HEK293 (cell line): Measurements from ENCODE around the gene C17orf58.
A peak's percentile ranks its signal among the peaks of the same experiment; 100 is the strongest.

Experiments
- GFI1B ChIP-seq: fragments of 450-650 bp; formaldehyde crosslinking; IDR thresholded peaks from 2 replicates; pipeline ENCODE4 v1.5.1; 2016; ENCODE audit warnings: missing biosample characterization, missing genetic modification characterization
- KLF10 ChIP-seq: fragments of 450-650 bp; IDR thresholded peaks from 2 replicates; pipeline ENCODE4 v1.5.1; 2018; ENCODE audit warnings: missing biosample characterization, mild to moderate bottlenecking, missing genetic modification characterization
- KLF7 ChIP-seq: fragments of 450-650 bp; formaldehyde crosslinking; IDR thresholded peaks from 2 replicates; pipeline ENCODE4 v1.5.1; 2016; ENCODE audit warnings: missing biosample characterization, missing genetic modification characterization, borderline replicate concordance
- MZF1 ChIP-seq: fragments of 450-650 bp; formaldehyde crosslinking; IDR thresholded peaks from 2 replicates; pipeline ENCODE4 v1.5.1; 2017; ENCODE audit warnings: missing biosample characterization, missing genetic modification characterization, borderline replicate concordance
- SALL2 ChIP-seq: fragments of 450-650 bp; formaldehyde crosslinking; IDR thresholded peaks from 2 replicates; pipeline ENCODE4 v1.5.0; 2017; ENCODE audit warnings: missing biosample characterization, mild to moderate bottlenecking, missing genetic modification characterization, borderline replicate concordance
- SP3 ChIP-seq: fragments of 450-650 bp; formaldehyde crosslinking; IDR thresholded peaks from 2 replicates; pipeline ENCODE4 v1.5.1; 2016; ENCODE audit warnings: missing biosample characterization, missing genetic modification characterization
- YY1 ChIP-seq: fragments of 450-650 bp; formaldehyde crosslinking; IDR thresholded peaks from 2 replicates; pipeline ENCODE4 v1.5.1; 2018; ENCODE audit warnings: missing biosample characterization, missing genetic modification characterization
- ZBTB21 ChIP-seq: fragments of 450-650 bp; formaldehyde crosslinking; IDR thresholded peaks from 2 replicates; pipeline ENCODE4 v1.5.1; 2017; ENCODE audit warnings: missing biosample characterization, missing genetic modification characterization
- ZBTB48 ChIP-seq: fragments of 450-650 bp; formaldehyde crosslinking; IDR thresholded peaks from 2 replicates; pipeline ENCODE4 v1.5.1; 2016; ENCODE audit warnings: missing biosample characterization, missing genetic modification characterization
- ZFP37 ChIP-seq: fragments of 450-650 bp; formaldehyde crosslinking; IDR thresholded peaks from 2 replicates; pipeline ENCODE4 v1.5.1; 2016; ENCODE audit warnings: missing biosample characterization, missing genetic modification characterization
- ZNF155 ChIP-seq: fragments of 450-650 bp; formaldehyde crosslinking; IDR thresholded peaks from 2 replicates; pipeline ENCODE4 v1.5.1; 2016; ENCODE audit warnings: missing biosample characterization, missing genetic modification characterization
- ZNF184 ChIP-seq: fragments of 450-650 bp; IDR thresholded peaks from 2 replicates; pipeline ENCODE4 v1.5.1; 2018; ENCODE audit warnings: missing biosample characterization, mild to moderate bottlenecking, missing genetic modification characterization
- ZNF2 ChIP-seq: fragments of 450-650 bp; formaldehyde crosslinking; IDR thresholded peaks from 2 replicates; pipeline ENCODE4 v1.5.1; 2016; ENCODE audit warnings: missing biosample characterization, missing genetic modification characterization
- ZNF221 ChIP-seq: fragments of 450-650 bp; formaldehyde crosslinking; IDR thresholded peaks from 2 replicates; pipeline ENCODE4 v1.5.1; 2017; ENCODE audit warnings: missing biosample characterization, missing genetic modification characterization, borderline replicate concordance
- ZNF426 ChIP-seq: fragments of 450-650 bp; formaldehyde crosslinking; IDR thresholded peaks from 2 replicates; pipeline ENCODE4 v1.5.1; 2017; ENCODE audit warnings: missing biosample characterization, missing genetic modification characterization, mild to moderate bottlenecking, inconsistent platforms, moderate library complexity
- ZNF473 ChIP-seq: fragments of 450-650 bp; formaldehyde crosslinking; IDR thresholded peaks from 2 replicates; pipeline ENCODE4 v1.5.1; 2017; ENCODE audit warnings: missing biosample characterization, missing genetic modification characterization
- ZNF544 ChIP-seq: fragments of 450-650 bp; formaldehyde crosslinking; IDR thresholded peaks from 2 replicates; pipeline ENCODE4 v1.5.0; 2017; ENCODE audit warnings: missing biosample characterization, missing genetic modification characterization
- ZNF585B ChIP-seq: fragments of 450-650 bp; formaldehyde crosslinking; IDR thresholded peaks from 2 replicates; pipeline ENCODE4 v1.5.1; 2016; ENCODE audit warnings: missing biosample characterization, missing genetic modification characterization
- ZNF654 ChIP-seq: fragments of 450-650 bp; formaldehyde crosslinking; IDR thresholded peaks from 2 replicates; pipeline ENCODE4 v1.5.1; 2016; ENCODE audit warnings: low read depth, missing biosample characterization, missing genetic modification characterization
- ZNF707 ChIP-seq: fragments of 450-650 bp; formaldehyde crosslinking; IDR thresholded peaks from 2 replicates; pipeline ENCODE4 v1.5.1; 2016; ENCODE audit warnings: missing biosample characterization, missing genetic modification characterization
- ZNF76 ChIP-seq: fragments of 450-650 bp; formaldehyde crosslinking; IDR thresholded peaks from 2 replicates; pipeline ENCODE4; 2016; ENCODE audit warnings: low read depth, missing biosample characterization, missing genetic modification characterization, borderline replicate concordance
- ZNF830 ChIP-seq: fragments of 450-650 bp; IDR thresholded peaks from 2 replicates; pipeline ENCODE4 v1.5.0; 2018; ENCODE audit warnings: missing biosample characterization, missing genetic modification characterization, low read depth, mild to moderate bottlenecking, moderate library complexity
- ZNF843 ChIP-seq: fragments of 450-650 bp; formaldehyde crosslinking; IDR thresholded peaks from 2 replicates; pipeline ENCODE4 v1.5.1; 2016; ENCODE audit warnings: missing biosample characterization, missing genetic modification characterization
- ZSCAN16 ChIP-seq: fragments of 450-650 bp; formaldehyde crosslinking; IDR thresholded peaks from 2 replicates; pipeline ENCODE4 v1.5.1; 2016; ENCODE audit warnings: missing biosample characterization, missing genetic modification characterization
- TF ChIP-seq, protein P1 (sequence below): fragments of 450-650 bp; formaldehyde crosslinking; IDR thresholded peaks from 2 replicates; pipeline ENCODE4 v1.5.1; 2016; ENCODE audit warnings: missing biosample characterization, missing genetic modification characterization
- TF ChIP-seq, protein P2 (sequence below): fragments of 450-650 bp; formaldehyde crosslinking; IDR thresholded peaks from 2 replicates; pipeline ENCODE4 v1.5.1; 2016; ENCODE audit warnings: missing biosample characterization, missing genetic modification characterization
- TF ChIP-seq, protein P3 (sequence below): fragments of 450-650 bp; formaldehyde crosslinking; IDR thresholded peaks from 2 replicates; pipeline ENCODE4 v1.5.1; 2016; ENCODE audit warnings: missing biosample characterization, missing genetic modification characterization
- TF ChIP-seq, protein P4 (sequence below): fragments of 450-650 bp; formaldehyde crosslinking; IDR thresholded peaks from 2 replicates; pipeline ENCODE4 v1.5.1; 2016; ENCODE audit warnings: missing biosample characterization, missing genetic modification characterization, borderline replicate concordance
- TF ChIP-seq, protein P5 (sequence below): fragments of 450-650 bp; IDR thresholded peaks from 2 replicates; pipeline ENCODE4 v1.5.1; 2018; ENCODE audit warnings: missing biosample characterization, missing genetic modification characterization
- TF ChIP-seq, protein P6 (sequence below): fragments of 450-650 bp; formaldehyde crosslinking; conservative IDR thresholded peaks from 2 replicates; pipeline ENCODE4 v1.5.1; 2016; ENCODE audit warnings: low read depth, missing biosample characterization, missing genetic modification characterization

C17orf58 gene

DNA sequence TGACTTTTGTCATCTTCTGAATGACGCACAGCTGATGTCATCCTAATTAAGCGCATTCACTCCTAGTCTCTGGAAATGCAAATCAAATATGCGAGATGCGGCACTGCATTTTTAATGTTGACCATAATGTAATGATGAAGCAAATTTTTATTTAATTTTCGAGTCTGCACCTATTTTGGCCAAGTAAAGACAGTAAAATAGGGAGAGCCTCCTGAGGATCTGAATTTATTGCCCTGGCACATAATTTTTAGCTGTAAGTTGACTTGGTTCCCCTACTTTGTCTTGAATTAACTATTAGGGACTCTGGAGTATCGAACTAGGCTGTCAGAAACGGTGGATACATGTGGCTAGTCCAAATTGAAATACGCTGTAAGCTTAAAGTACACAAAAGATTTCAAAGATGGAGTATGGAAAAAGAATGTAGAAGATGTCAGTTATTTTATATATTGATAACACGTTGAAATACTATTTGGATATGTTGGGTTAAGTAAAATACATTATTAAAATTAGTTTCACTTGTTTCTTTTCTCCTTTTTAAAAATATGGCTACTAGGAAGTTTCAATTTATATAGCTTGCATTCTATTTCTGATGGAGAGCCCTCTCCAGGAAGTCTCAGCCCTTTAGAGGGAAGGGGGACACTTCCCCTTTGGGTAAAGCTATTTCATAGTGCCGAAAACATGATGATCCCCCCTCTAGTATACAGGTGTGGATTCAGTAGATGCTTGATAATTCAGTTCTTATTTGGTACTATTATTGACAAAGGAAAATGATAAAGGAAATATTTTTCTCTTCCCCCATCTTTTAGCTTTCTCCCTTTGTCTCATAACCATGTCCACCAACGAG, 40.3 kb upstream of the C17orf58 start (continued):
- TF ChIP-seq SP3 (tag by site-specific recombination) (no peak), ZNF155 (tag by site-specific recombination) (no peak), ZNF221 (no peak), ZBTB48 (tag by site-specific recombination) (no peak), ZNF473 (tag by site-specific recombination) (no peak), ZNF707 (no peak), ZBTB21 (tag by site-specific recombination) (peak; percentile 96), ZNF76 (no peak), ZNF585B (tag by site-specific recombination) (no peak), ZNF654 (tag by site-specific recombination) (peak; percentile 5; the same call in 1 of the 2 replicates), SALL2 (tag by site-specific recombination) (no peak), ZFP37 (tag by site-specific recombination) (no peak), ZNF830 (no peak), ZNF2 (tag by site-specific recombination) (no peak), YY1 (no peak), ZNF843 (tag by site-specific recombination) (no peak), ZNF544 (tag by site-specific recombination) (no peak), GFI1B (no peak), ZNF184 (tag by site-specific recombination) (peak; percentile 45; the same call in 1 of the 2 replicates), KLF7 (tag by site-specific recombination) (no peak), KLF10 (tag by site-specific recombination) (0 out of 2 replicates have a peak, but pooled peaks have one; percentile 4), ZSCAN16 (no peak), MZF1 (tag by site-specific recombination) (no peak), ZNF426 (tag by site-specific recombination) (no peak)
- TF ChIP-seq, protein P1, sequence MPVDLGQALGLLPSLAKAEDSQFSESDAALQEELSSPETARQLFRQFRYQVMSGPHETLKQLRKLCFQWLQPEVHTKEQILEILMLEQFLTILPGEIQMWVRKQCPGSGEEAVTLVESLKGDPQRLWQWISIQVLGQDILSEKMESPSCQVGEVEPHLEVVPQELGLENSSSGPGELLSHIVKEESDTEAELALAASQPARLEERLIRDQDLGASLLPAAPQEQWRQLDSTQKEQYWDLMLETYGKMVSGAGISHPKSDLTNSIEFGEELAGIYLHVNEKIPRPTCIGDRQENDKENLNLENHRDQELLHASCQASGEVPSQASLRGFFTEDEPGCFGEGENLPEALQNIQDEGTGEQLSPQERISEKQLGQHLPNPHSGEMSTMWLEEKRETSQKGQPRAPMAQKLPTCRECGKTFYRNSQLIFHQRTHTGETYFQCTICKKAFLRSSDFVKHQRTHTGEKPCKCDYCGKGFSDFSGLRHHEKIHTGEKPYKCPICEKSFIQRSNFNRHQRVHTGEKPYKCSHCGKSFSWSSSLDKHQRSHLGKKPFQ (tag by site-specific recombination): no peak
- TF ChIP-seq, protein P2, sequence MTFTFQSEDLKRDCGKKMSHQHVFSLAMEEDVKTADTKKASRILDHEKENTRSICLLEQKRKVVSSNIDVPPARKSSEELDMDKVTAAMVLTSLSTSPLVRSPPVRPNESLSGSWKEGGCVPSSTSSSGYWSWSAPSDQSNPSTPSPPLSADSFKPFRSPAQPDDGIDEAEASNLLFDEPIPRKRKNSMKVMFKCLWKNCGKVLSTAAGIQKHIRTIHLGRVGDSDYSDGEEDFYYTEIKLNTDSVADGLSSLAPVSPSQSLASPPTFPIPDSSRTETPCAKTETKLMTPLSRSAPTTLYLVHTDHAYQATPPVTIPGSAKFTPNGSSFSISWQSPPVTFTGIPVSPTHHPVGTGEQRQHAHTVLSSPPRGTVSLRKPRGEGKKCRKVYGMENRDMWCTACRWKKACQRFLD (tag by site-specific recombination): no peak
- TF ChIP-seq, protein P3, sequence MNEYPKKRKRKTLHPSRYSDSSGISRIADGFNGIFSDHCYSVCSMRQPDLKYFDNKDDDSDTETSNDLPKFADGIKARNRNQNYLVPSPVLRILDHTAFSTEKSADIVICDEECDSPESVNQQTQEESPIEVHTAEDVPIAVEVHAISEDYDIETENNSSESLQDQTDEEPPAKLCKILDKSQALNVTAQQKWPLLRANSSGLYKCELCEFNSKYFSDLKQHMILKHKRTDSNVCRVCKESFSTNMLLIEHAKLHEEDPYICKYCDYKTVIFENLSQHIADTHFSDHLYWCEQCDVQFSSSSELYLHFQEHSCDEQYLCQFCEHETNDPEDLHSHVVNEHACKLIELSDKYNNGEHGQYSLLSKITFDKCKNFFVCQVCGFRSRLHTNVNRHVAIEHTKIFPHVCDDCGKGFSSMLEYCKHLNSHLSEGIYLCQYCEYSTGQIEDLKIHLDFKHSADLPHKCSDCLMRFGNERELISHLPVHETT (tag by site-specific recombination): no peak
- TF ChIP-seq, protein P4, sequence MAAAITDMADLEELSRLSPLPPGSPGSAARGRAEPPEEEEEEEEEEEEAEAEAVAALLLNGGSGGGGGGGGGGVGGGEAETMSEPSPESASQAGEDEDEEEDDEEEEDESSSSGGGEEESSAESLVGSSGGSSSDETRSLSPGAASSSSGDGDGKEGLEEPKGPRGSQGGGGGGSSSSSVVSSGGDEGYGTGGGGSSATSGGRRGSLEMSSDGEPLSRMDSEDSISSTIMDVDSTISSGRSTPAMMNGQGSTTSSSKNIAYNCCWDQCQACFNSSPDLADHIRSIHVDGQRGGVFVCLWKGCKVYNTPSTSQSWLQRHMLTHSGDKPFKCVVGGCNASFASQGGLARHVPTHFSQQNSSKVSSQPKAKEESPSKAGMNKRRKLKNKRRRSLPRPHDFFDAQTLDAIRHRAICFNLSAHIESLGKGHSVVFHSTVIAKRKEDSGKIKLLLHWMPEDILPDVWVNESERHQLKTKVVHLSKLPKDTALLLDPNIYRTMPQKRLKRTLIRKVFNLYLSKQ: no peak
- TF ChIP-seq, protein P5, sequence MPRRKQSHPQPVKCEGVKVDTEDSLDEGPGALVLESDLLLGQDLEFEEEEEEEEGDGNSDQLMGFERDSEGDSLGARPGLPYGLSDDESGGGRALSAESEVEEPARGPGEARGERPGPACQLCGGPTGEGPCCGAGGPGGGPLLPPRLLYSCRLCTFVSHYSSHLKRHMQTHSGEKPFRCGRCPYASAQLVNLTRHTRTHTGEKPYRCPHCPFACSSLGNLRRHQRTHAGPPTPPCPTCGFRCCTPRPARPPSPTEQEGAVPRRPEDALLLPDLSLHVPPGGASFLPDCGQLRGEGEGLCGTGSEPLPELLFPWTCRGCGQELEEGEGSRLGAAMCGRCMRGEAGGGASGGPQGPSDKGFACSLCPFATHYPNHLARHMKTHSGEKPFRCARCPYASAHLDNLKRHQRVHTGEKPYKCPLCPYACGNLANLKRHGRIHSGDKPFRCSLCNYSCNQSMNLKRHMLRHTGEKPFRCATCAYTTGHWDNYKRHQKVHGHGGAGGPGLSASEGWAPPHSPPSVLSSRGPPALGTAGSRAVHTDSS (tag by site-specific recombination): no peak
- TF ChIP-seq, protein P6, sequence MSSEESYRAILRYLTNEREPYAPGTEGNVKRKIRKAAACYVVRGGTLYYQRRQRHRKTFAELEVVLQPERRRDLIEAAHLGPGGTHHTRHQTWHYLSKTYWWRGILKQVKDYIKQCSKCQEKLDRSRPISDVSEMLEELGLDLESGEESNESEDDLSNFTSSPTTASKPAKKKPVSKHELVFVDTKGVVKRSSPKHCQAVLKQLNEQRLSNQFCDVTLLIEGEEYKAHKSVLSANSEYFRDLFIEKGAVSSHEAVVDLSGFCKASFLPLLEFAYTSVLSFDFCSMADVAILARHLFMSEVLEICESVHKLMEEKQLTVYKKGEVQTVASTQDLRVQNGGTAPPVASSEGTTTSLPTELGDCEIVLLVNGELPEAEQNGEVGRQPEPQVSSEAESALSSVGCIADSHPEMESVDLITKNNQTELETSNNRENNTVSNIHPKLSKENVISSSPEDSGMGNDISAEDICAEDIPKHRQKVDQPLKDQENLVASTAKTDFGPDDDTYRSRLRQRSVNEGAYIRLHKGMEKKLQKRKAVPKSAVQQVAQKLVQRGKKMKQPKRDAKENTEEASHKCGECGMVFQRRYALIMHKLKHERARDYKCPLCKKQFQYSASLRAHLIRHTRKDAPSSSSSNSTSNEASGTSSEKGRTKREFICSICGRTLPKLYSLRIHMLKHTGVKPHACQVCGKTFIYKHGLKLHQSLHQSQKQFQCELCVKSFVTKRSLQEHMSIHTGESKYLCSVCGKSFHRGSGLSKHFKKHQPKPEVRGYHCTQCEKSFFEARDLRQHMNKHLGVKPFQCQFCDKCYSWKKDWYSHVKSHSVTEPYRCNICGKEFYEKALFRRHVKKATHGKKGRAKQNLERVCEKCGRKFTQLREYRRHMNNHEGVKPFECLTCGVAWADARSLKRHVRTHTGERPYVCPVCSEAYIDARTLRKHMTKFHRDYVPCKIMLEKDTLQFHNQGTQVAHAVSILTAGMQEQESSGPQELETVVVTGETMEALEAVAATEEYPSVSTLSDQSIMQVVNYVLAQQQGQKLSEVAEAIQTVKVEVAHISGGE: no peak
